Motor neuron (in vitro differentiated cells): ENCODE data around the gene CARD18. TPM values are rescaled to one million over a fixed set of nuclear protein-coding genes. Genes with fewer than 3 reads are reported as not detected.

ENCODE experiments used
- ATAC-seq, 8 experiments: fragments of 200-7000 bp; cut with Tn5 transposase; replicated peaks in 6 of 8; 2 replicates each; pipeline ENCODE4 v1.8.0; 2021; ENCODE audit warnings: mild to moderate bottlenecking in 8 of 8, moderate library complexity in 8 of 8
- H3K27ac ChIP-seq, 2 donors: fragments of 250-450 bp; sonication (Bioruptor Pico); 2 replicates each; pipeline ENCODE4 v1.9.0; 2021; ENCODE audit warnings: antibody characterized with exemption in 2 of 2, mild to moderate bottlenecking in 2 of 2, moderate library complexity in 1 of 2
- H3K4me1 ChIP-seq, 2 donors: fragments of 250-450 bp; sonication (Bioruptor Pico); replicated peaks in 1 of 2; 2 replicates each; pipeline ENCODE4 v1.6.1; 2021; ENCODE audit warnings: antibody characterized with exemption in 2 of 2, mild to moderate bottlenecking in 2 of 2, moderate library complexity in 1 of 2
- H3K4me3 ChIP-seq, 5 donors: fragments of 250-450 bp; sonication (Bioruptor Pico); 2 replicates each; pipeline ENCODE4 v1.9.0; 2021; ENCODE audit warnings: antibody characterized with exemption in 5 of 5, mild to moderate bottlenecking in 5 of 5, moderate library complexity in 4 of 5
- WGBS, 10 experiments: fragments of 450-650 bp; shearing (Covaris generic); methylation state at CpG; one replicate each; pipeline ENCODE4 v1.0.0; 2022; 5-methylcytosine and 5-hydroxymethylcytosine counted together
- in situ Hi-C, 9 experiments: fragments of 400-800 bp; cut with MboI; loops; one replicate each; pipeline ENCODE4 v1.15.0; 2021; ENCODE audit warnings: low sequenced_read_pairs in 9 of 9, low pct_unique_long_range_greater_than_20kb in 2 of 9; ENCODE audit not compliant: unreplicated experiment in 9 of 9
- total RNA-seq, 8 experiments: library from RNA; unstranded; fragments of 300-600 nt; gene quantifications; 2 replicates each; pipeline versions ENCODE4 v1.2.3 to v1.2.4, GENCODE V29; 2022

Gene CARD18, protein sequence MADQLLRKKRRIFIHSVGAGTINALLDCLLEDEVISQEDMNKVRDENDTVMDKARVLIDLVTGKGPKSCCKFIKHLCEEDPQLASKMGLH
- total RNA-seq = not detected

DNA sequence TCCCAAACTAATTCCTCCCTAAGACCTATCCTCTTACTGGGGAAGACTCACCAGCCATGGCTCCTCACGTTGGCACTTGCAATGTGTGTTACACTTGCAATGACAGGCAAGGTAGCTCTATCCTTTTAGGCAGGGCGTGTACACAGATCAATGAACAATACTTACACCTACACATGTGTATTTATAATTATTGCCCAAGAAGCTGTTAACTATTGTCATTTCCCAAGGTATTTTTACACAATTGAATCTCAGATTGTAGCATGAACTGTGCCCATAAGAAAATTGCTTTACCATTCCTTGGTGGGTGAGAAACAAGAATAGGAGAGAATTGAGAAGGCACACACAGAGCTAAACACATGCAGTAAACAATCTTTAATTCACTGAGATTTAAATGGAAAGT is at the start of gene CARD18:
Gene CARD18 (minus strand): TSS at position 101 of the 400 bp plus-strand sequence. CDS start 43 bp downstream, at position 58.
- no peak for ATAC-seq
- in situ Hi-C loops = no loop called here
- H3K27ac ChIP-seq = no peak within 1 kb of the TSS
- H3K4me1 ChIP-seq = no peaks in the 10 kb centered on the region
- 40 to 83% (median 59%) methylated on average over 1 to 2 of the region's 2 CpGs; no CpG with 5 or more reads in 4 of the 10 experiments for WGBS, 10 experiments
- H3K4me3 ChIP-seq = no peak within 1 kb of the TSS

DNA sequence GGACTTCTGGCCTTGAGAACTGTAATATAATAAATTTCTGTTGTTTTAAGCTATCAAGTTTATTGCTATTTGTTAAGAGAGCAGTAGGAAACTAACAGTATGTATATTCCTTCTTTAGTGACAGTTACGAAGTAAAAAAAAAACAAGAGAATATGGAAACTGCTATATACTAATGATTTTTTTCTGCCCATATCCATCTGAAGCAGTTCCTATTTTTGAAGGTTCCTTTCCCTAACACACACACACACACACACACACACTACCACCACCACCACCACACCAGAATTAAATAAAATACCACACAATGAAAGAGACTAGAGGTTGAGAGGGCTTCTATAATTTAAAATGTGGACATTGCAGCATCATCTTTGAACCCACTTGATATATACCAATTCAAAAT is 44.4 kb upstream of the CARD18 start:
- no peak overlapping the region for H3K4me3 ChIP-seq
- no peak for ATAC-seq
- no peaks in the 10 kb centered on the region for H3K4me1 ChIP-seq
- in situ Hi-C loops = no loop called here
- no peak overlapping the region for H3K27ac ChIP-seq
- 83 to 100% (median 100%) methylated on average over 1 of the region's 1 CpG; no CpG with 5 or more reads in 3 of the 10 experiments for WGBS, 10 experiments

DNA sequence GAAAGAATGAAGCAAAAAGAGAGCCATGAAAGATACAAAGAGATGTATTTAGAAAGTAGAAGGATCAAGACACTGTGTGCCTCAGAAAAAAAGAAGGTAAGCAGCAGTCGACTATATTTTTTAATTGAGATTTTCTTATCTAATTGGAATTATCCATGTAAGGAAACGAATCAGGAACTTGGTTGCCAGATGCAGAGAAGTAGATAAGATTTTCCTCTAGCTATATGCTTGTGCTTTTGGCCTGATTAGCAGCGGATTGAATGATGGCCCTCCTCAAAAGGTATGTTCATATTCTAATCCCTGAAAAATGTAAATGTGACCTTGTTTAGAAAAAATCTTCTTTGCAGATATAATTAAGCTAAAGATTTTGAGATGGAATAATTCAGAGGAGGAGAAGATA is 43.9 kb upstream of the CARD18 start:
- in situ Hi-C loops = no loop called here
- Histone ChIP-seq H3K4me1 (no peaks in the 10 kb centered on the region), H3K27ac (no peak overlapping the region), H3K4me3 (no peak overlapping the region)
- ATAC-seq = no peak
- WGBS, 10 experiments = 67 to 90% (median 82%) methylated on average over 2 to 3 of the region's 3 CpGs; no CpG with 5 or more reads in 1 of the 10 experiments

DNA sequence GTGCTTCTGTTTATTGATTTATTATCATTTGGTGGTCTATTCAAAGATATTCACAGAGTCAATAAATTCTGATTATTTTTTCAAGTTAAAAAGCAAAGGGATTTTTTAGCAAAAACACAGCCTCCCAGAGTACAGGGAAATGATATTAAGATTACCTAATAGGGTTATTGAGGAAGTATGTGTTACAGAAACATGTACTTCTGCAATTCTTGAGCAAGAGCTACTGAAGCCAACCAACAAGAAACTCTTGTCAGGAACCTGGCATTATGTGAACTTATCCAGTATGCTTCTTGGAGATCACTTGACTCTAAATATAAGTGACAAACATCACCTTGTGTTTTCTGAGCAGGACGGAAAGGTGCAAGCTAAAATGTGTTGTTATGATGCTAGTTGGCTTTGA is 42.0 kb upstream of the CARD18 start:
- WGBS, 10 experiments = 33 to 83% (median 73%) methylated on average over 1 of the region's 1 CpG; no CpG with 5 or more reads in 5 of the 10 experiments
- H3K4me3 ChIP-seq = no peak overlapping the region
- no peak for ATAC-seq
- no peak overlapping the region for H3K27ac ChIP-seq
- no peaks in the 10 kb centered on the region for H3K4me1 ChIP-seq
- in situ Hi-C loops = no loop called here

DNA sequence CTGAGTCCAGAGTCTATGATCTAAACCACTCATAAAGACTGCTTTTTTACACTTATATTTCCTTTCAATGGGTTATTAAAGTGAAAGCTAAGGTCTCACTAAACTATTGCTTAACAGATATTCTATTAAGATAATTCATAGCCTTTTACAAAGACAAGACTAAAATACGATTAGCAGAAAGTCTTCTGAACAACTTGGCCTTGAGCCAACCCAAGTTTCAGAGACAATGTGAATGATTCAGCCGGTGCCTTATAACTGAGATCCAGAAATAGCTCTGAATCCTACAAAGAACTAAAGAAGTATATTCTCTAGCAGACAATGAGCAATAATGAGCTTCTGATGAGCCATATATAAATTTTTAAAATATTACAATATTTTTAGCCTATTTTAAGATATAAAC is 41.5 kb upstream of the CARD18 start:
- in situ Hi-C loops = no loop called here
- H3K4me1 ChIP-seq = no peaks in the 10 kb centered on the region
- 13 to 93% (median 60%) methylated on average over 1 to 2 of the region's 2 CpGs; no CpG with 5 or more reads in 1 of the 10 experiments for WGBS, 10 experiments
- no peak overlapping the region for H3K27ac ChIP-seq
- H3K4me3 ChIP-seq = no peak overlapping the region
- peak in 3 of 8 experiments; percentile 27 to 48 (median 32) for ATAC-seq

DNA sequence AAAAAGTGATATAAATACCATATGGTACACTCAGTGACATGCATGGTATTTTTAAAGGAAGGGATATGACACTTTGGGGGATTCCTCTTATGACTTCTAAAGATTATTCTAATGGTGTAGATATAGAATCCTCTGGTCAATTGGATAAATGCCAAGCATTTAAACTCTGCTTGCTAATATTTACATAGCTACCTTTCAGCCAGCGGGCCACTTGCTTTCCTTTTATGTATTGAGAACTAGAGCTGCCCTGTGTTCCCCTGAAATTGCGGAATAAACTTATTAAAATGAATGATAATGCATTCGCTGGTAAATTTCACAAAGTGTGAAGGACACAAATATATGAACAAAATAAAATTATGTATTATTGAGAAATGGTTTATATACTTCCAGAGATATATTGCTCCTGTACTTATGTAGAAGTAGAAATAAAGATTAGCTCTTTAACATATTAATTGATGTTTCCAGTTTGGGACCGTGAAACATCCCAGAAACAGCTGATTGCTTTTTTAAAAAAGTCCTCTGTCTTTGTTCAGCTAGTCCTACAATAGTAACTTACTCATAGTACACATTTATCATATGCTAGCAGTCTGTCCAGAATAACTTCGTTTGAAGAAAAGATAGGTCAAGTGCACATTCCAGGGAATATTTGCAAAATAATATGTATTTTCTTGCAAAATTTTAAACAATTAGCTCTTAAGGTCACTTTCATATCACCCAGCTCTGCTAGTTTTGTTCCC is 40.1 kb upstream of the CARD18 start:
- peak in 1 of 8 experiments; percentile 50 for ATAC-seq
- Histone ChIP-seq H3K4me3 (no peak overlapping the region), H3K27ac (no peak overlapping the region), H3K4me1 (no peaks in the 10 kb centered on the region)
- 50 to 100% (median 73%) methylated on average over 1 to 5 of the region's 5 CpGs for WGBS, 10 experiments
- in situ Hi-C loops = no loop called here

DNA sequence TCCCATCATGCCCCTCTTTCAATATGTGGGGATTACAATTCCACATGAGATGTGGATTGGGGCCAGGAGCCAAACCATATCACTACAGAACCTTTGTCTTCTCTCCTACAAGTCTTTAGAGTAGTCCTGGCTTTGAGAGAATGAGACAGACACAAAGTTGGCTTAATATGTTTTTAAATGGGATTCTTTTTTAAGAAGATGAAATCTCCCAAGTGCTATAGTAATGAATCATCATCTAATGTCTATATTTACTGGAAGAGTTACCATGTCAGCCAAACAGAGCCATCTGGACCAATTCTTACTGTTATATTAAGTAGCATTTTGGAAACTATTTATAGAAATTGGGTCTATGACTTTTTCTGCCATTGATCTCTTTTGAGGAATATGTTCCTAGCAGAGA is 38.1 kb upstream of the CARD18 start:
- in situ Hi-C loops = no loop called here
- no peaks in the 10 kb centered on the region for H3K4me1 ChIP-seq
- H3K4me3 ChIP-seq = no peak overlapping the region
- peak in 2 of 8 experiments; percentile 52 to 61 for ATAC-seq
- no peak overlapping the region for H3K27ac ChIP-seq

DNA sequence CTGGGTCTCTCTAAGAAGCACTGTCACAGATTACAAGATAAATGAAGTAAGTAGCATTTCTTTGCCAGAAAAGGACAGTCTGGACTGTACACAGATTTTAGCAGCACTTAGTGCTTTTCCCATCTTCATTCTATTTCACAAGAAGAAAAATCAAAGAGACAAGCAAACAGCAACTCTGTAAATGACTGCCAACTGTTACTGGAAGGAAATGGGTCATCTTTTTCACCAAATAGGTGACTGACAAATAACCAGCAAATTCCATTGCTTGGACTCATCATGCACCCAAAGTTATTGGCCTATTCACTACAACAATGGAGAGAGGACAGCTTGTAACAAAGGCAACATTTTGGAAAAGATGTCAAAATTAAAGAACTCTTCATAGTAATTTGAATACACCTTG is 28.9 kb upstream of the CARD18 start:
- peaks cover 0 to 4% of the 10 kb centered on the region in 2 donors for H3K4me1 ChIP-seq
- no peak for ATAC-seq
- H3K27ac ChIP-seq = no peak overlapping the region
- no peak overlapping the region for H3K4me3 ChIP-seq
- in situ Hi-C loops = no loop called here

DNA sequence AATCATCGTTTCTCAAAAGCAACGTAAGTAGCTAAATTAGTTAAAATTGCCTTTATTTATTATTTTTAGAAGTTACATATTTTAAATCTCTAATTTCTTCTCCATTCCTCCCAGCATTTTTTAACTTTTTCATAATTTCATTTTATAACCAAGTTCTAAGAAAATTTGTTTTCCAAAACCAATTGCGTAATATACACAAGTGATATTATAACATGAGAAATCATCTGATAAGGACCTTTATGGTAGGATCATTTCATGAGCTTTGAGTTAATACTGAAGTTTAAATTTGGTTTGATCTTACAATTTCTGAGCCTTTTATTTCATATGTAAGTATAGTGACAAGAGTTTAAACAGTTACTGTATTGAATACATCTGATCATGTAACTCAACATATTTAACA is 27.7 kb upstream of the CARD18 start:
- no peak overlapping the region for H3K4me3 ChIP-seq
- no peak for ATAC-seq
- WGBS, 10 experiments = 72 to 100% (median 93%) methylated on average over 2 to 3 of the region's 3 CpGs
- H3K4me1 ChIP-seq = peaks cover 0 to 4% of the 10 kb centered on the region in 2 donors
- in situ Hi-C loops = no loop called here
- no peak overlapping the region for H3K27ac ChIP-seq

DNA sequence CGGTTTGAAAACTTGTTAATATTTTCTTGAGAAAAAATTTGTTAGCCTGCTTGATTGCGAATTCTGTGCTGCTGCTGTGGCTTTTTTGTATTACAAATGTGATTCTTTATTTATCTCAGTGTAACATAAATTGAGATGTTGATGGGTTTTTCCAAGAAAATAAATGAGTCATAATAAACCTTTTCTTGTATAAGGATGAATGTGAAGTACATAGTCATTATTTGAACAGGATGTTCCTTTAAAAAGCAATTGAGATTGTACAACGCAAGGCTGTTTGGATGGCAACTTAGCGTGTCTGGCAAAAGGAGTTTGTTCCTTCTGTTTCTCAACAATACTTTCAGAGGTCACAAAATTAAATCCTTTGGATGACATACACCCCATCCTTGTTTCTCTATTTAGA is 24.6 kb upstream of the CARD18 start:
- no peak for ATAC-seq
- Histone ChIP-seq H3K27ac (no peak overlapping the region), H3K4me1 (peaks cover 0 to 4% of the 10 kb centered on the region in 2 donors), H3K4me3 (no peak overlapping the region)
- 54 to 100% (median 84%) methylated on average over 1 to 4 of the region's 4 CpGs for WGBS, 10 experiments
- in situ Hi-C loops = no loop called here

DNA sequence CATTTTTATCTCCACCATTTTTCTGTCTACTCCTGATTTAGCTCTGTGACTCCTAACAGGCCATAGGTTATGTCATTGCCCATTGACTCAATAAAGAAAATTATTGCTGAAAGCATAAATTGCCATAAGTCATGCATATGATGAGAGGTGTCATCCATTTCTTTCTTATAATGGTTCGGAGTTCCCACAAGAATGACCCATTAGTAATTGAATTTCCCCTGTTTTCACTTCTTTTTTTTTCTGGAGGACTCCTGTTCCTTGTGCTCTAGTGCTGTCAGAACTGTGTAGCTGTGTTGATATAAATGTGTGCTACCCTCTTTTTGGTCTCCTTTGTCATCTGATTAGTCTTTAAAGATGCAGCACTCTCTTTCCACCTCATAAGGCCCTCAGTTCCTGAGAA is 22.9 kb upstream of the CARD18 start:
- no peak overlapping the region for H3K27ac ChIP-seq
- 14 to 40% (median 34%) methylated on average over 1 of the region's 1 CpG; no CpG with 5 or more reads in 6 of the 10 experiments for WGBS, 10 experiments
- in situ Hi-C loops = no loop called here
- no peak overlapping the region for H3K4me3 ChIP-seq
- no peak for ATAC-seq
- peaks cover 0 to 4% of the 10 kb centered on the region in 2 donors for H3K4me1 ChIP-seq

DNA sequence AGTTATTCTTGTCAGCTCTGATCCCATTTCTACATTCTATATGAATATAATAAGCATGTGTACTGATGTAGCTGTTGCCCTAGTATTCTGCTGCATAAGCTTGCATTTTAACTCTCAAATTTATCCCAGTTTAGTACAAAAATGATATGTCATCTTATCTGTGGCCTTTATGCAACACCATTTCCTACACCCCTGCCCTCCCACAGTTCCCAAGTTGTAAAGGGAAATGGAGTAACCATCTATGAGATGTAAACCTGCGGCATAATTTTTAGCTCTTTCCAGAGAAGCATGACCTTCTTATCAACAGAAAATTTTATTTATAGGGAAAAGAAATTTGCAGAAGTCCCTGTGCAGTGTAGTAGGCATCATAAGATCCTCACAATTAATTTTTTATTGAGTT is 18.9 kb upstream of the CARD18 start:
- in situ Hi-C loops = no loop called here
- 83 to 100% (median 100%) methylated on average over 1 of the region's 1 CpG; no CpG with 5 or more reads in 2 of the 10 experiments for WGBS, 10 experiments
- ATAC-seq = no peak
- H3K4me3 ChIP-seq = no peak overlapping the region
- H3K4me1 ChIP-seq = no peaks in the 10 kb centered on the region
- H3K27ac ChIP-seq = no peak overlapping the region

DNA sequence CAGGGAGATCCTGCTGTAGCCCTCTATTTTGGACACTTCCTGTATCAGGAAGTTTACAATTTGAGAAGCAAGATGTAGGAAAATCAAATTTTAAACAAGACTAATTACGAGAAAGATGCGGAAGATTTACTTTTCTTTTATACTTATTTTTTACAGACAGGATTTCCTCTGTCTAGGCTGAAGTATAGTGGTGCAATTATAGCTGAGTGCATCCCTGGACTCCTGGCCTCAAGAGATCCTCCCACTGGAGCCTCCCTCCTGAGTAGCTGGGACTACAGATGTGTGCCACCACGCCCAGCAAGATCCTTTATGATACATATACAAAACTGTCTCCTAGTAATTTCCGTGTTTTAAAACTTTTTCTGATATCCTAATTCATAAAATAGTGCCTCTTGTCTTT is 17.2 kb upstream of the CARD18 start:
- ATAC-seq = no peak
- WGBS, 10 experiments = 13 to 100% (median 85%) methylated on average over 2 to 4 of the region's 4 CpGs; no CpG with 5 or more reads in 1 of the 10 experiments
- in situ Hi-C loops = no loop called here

DNA sequence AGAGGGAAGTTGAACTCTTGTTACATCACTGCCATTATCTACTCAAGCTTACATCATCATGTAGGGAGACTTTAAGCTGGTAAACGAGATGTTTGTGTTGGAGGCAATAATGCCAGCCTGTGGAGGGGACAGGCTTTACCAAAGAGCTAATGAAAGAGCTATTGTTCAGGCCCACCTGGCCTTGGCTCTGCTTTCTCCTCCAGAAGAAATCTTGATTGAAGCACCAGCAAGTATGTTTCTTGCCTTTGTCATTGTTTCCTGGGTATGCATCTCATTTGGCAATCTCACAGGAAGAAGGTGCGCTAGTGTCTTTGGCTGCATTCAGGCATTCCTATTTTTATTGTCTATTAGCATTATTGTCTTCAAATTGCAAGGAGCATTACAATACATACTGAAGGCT is 16.7 kb upstream of the CARD18 start:
- 43 to 100% (median 100%) methylated on average over 1 to 2 of the region's 2 CpGs; no CpG with 5 or more reads in 4 of the 10 experiments for WGBS, 10 experiments
- no peak for ATAC-seq
- Histone ChIP-seq H3K4me3 (no peak overlapping the region), H3K4me1 (no peaks in the 10 kb centered on the region), H3K27ac (no peak overlapping the region)
- in situ Hi-C loops = no loop called here

More for the DNA sequence above, 17.2 kb upstream of the CARD18 start:
- no peaks in the 10 kb centered on the region for H3K4me1 ChIP-seq
- no peak overlapping the region for H3K4me3 ChIP-seq
- H3K27ac ChIP-seq = no peak overlapping the region
